GM10266 (cell line): Measurements from ENCODE around the gene MYLK.

Experiments used
- DNase-seq: peaks from one replicate; pipeline ENCODE4 v3.0.0; 2012; ENCODE audit errors: extremely low spot score
- TF ChIP-seq, protein P1 (sequence below): IDR thresholded peaks from 2 replicates; pipeline ENCODE4 v1.5.1; 2012; ENCODE audit warnings: mild to moderate bottlenecking, low read depth; ENCODE audit not compliant: control insufficient read depth, insufficient read depth; ENCODE audit errors: missing control alignments

MYLK gene

DNA sequence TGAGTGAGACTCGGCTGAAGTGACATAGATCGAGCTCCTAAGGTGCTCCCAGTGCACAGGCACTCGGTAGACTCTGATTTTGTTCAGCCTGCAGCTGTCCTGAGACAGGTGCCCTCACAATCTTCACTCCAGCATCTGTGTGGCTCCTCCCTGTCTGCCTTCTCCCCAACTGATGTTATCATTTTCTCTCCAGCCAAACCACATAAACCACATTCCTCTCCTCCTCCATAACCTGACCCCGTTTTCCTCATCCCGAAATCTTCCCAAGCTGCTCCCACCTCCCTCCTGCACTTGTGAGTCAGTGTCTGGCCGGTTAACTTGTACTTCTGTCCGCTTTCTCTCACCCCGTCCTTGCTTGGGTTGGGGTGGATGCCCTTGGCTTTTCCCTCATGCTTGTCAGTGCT, 206.0 kb downstream of the MYLK start:
- TF ChIP-seq, protein P1, sequence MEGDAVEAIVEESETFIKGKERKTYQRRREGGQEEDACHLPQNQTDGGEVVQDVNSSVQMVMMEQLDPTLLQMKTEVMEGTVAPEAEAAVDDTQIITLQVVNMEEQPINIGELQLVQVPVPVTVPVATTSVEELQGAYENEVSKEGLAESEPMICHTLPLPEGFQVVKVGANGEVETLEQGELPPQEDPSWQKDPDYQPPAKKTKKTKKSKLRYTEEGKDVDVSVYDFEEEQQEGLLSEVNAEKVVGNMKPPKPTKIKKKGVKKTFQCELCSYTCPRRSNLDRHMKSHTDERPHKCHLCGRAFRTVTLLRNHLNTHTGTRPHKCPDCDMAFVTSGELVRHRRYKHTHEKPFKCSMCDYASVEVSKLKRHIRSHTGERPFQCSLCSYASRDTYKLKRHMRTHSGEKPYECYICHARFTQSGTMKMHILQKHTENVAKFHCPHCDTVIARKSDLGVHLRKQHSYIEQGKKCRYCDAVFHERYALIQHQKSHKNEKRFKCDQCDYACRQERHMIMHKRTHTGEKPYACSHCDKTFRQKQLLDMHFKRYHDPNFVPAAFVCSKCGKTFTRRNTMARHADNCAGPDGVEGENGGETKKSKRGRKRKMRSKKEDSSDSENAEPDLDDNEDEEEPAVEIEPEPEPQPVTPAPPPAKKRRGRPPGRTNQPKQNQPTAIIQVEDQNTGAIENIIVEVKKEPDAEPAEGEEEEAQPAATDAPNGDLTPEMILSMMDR = no peak
- DNase-seq = no peak

- TF ChIP-seq, protein P1 = no peak
- DNase-seq = no peak
Measured at GRCh38 chr3:123672429-123673146, 211.5 kb downstream of the MYLK start.

- TF ChIP-seq, protein P1 = no peak
- DNase-seq = no peak
Measured at GRCh38 chr3:123670743-123671142, 213.4 kb downstream of the MYLK start.

GRCh38 chr3:123668906-123669305, 215.2 kb downstream of the MYLK start:
- no peak for DNase-seq
- TF ChIP-seq, protein P1 = no peak

- TF ChIP-seq, protein P1 = no peak
- no peak for DNase-seq
Measured at GRCh38 chr3:123667784-123668183, 216.3 kb downstream of the MYLK start.

GRCh38 chr3:123664753-123665152, 219.4 kb downstream of the MYLK start:
- DNase-seq = no peak
- TF ChIP-seq, protein P1 = no peak

- TF ChIP-seq, protein P1 = no peak
- no peak for DNase-seq
Measured at GRCh38 chr3:123663977-123664376, 220.2 kb downstream of the MYLK start.
